ENCODE results near the gene TBC1D7. TPM values are rescaled to one million over a fixed set of nuclear protein-coding genes. Genes with fewer than 3 reads are reported as not detected.
A peak's percentile ranks its signal among the peaks of the same experiment; 100 is the strongest.

Gene TBC1D7
- 44.9 to 47.6 TPM (median 45.3 TPM) in 3 replicates for total RNA-seq (2021)
- percentile 86 among the genes with signal in this experiment for Bru-seq, nascent RNA
- long read RNA-seq, experiment 1, transcript TBC1D7-204 (8 exons, 1,276 nt) = minor isoform, 19 of 191 reads
- long read RNA-seq, experiment 1, transcript TBC1D7-202 (8 exons, 1,116 nt) = major isoform, 37 of 191 reads
- long read RNA-seq, experiment 1, transcript TBC1D7-205 (7 exons, 1,084 nt) = minor isoform, 5 of 191 reads
- long read RNA-seq, experiment 1, partial matches to known transcripts = 30 of 191 reads
- long read RNA-seq, experiment 1, other reads (novel, unspliced or antisense) = 99 of 191 reads
- long read RNA-seq, experiment 2, partial matches to known transcripts = 19 of 62 reads
- long read RNA-seq, experiment 2, other reads (novel, unspliced or antisense) = 42 of 62 reads
- long read RNA-seq, experiment 3, transcript TBC1D7-204 (8 exons, 1,276 nt) = minor isoform, 8 of 120 reads
- long read RNA-seq, experiment 3, transcript TBC1D7-202 (8 exons, 1,116 nt) = major isoform, 24 of 120 reads
- long read RNA-seq, experiment 3, partial matches to known transcripts = 12 of 120 reads
- long read RNA-seq, experiment 3, other reads (novel, unspliced or antisense) = 74 of 120 reads

GRCh38 chr6:13328076-13328874 lies at the start of gene TBC1D7:
Gene TBC1D7 (minus strand): TSS chr6:13328537. CDS start chr6:13326898, 1,639 bp downstream.
- CTCF ChIA-PET = interaction anchor here (0.7 to 2.5 kb wide), 11 partner anchors 40 to 296 kb away, joined by 3 to 20 read pairs (median 4); partner anchors contain the start of genes GFOD1, NOL7 and SIRT5
- POLR2A ChIA-PET = interaction anchor here (0.6 to 2.1 kb wide), 7 partner anchors 26 to 287 kb away, joined by 3 to 12 read pairs (median 3); partner anchors contain the start of gene NOL7
- Mint-ChIP-seq H3K9me3 (no peaks in the 10 kb centered on the region), H3K27me3 (ENCODE audit: low read depth) (no peaks in the 10 kb centered on the region), H3K36me3 (peaks cover 26% of the 10 kb centered on the region), H3K4me3 (peak within 1 kb of the TSS; percentile 89), H3K4me1 (peaks cover 22% of the 10 kb centered on the region), H3K27ac (peak within 1 kb of the TSS; percentile 94)
- peak; percentile 88 for ATAC-seq
- peak; percentile 93 for DNase-seq (ENCODE audit: low spot score)
- TF ChIP-seq ZNF219 (CRISPR knock-in tag; IDR thresholded peaks at IDR 0.05; ENCODE audit: borderline replicate concordance) = no peak
- no peak for TF ChIP-seq OVOL2 (CRISPR knock-in tag; IDR thresholded peaks at IDR 0.05; ENCODE audit: borderline replicate concordance)
- no peak for TF ChIP-seq ZNF512 (CRISPR knock-in tag; IDR thresholded peaks at IDR 0.05; ENCODE audit: borderline replicate concordance)
- no peak for TF ChIP-seq TCF7 (CRISPR knock-in tag; IDR thresholded peaks at IDR 0.05; ENCODE audit: low read depth)
- no peak for TF ChIP-seq CREB1 (CRISPR knock-in tag; IDR thresholded peaks at IDR 0.05)
- TF ChIP-seq ZBTB43 (CRISPR knock-in tag; IDR thresholded peaks at IDR 0.05) = peak; percentile 59; the same call in 1 of the 2 replicates
- no peak for TF ChIP-seq ELF4 (CRISPR knock-in tag; IDR thresholded peaks at IDR 0.05; ENCODE audit: low read depth)
- TF ChIP-seq, protein P1, sequence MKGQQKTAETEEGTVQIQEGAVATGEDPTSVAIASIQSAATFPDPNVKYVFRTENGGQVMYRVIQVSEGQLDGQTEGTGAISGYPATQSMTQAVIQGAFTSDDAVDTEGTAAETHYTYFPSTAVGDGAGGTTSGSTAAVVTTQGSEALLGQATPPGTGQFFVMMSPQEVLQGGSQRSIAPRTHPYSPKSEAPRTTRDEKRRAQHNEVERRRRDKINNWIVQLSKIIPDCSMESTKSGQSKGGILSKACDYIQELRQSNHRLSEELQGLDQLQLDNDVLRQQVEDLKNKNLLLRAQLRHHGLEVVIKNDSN (CRISPR knock-in tag; IDR thresholded peaks at IDR 0.05) = 0 out of 2 replicates have a peak, but pooled peaks have one; percentile 5
- peak; percentile 75; the same call in 1 of the 2 replicates for TF ChIP-seq SP1 (CRISPR knock-in tag; conservative IDR thresholded peaks at IDR 0.05)
- TF ChIP-seq NFE2L1 (CRISPR knock-in tag; IDR thresholded peaks at IDR 0.05) = 0 out of 2 replicates have a peak, but pooled peaks have one; percentile 28
- no peak for TF ChIP-seq ZNF121 (CRISPR knock-in tag; IDR thresholded peaks at IDR 0.05)
- TF ChIP-seq FOXP1 (CRISPR knock-in tag; IDR thresholded peaks at IDR 0.05; ENCODE audit: borderline replicate concordance) = peak; percentile 55; the same call in 1 of the 2 replicates
- TF ChIP-seq NFYB (CRISPR knock-in tag; conservative IDR thresholded peaks at IDR 0.05; ENCODE audit: low read depth) = no peak; the same call in 1 of the 2 replicates
- TF ChIP-seq ZNF416 (CRISPR knock-in tag; IDR thresholded peaks at IDR 0.05) = no peak
- TF ChIP-seq, protein P2, sequence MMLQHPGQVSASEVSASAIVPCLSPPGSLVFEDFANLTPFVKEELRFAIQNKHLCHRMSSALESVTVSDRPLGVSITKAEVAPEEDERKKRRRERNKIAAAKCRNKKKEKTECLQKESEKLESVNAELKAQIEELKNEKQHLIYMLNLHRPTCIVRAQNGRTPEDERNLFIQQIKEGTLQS (CRISPR knock-in tag; conservative IDR thresholded peaks at IDR 0.05) = no peak
- TF ChIP-seq RORB (CRISPR knock-in tag; IDR thresholded peaks at IDR 0.05) = no peak
- TF ChIP-seq, protein P3, sequence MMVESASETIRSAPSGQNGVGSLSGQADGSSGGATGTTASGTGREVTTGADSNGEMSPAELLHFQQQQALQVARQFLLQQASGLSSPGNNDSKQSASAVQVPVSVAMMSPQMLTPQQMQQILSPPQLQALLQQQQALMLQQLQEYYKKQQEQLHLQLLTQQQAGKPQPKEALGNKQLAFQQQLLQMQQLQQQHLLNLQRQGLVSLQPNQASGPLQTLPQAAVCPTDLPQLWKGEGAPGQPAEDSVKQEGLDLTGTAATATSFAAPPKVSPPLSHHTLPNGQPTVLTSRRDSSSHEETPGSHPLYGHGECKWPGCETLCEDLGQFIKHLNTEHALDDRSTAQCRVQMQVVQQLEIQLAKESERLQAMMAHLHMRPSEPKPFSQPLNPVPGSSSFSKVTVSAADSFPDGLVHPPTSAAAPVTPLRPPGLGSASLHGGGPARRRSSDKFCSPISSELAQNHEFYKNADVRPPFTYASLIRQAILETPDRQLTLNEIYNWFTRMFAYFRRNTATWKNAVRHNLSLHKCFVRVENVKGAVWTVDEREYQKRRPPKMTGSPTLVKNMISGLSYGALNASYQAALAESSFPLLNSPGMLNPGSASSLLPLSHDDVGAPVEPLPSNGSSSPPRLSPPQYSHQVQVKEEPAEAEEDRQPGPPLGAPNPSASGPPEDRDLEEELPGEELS (CRISPR knock-in tag; IDR thresholded peaks at IDR 0.05) = peak; percentile 12; the same call in 1 of the 2 replicates
- peak; percentile 23; the same call in 1 of the 2 replicates for TF ChIP-seq TEAD1 (CRISPR knock-in tag; IDR thresholded peaks at IDR 0.05)
- TF ChIP-seq ZNF317 (CRISPR knock-in tag; IDR thresholded peaks at IDR 0.05; ENCODE audit: borderline replicate concordance, low read depth) = no peak
- no peak for TF ChIP-seq ZMAT4 (CRISPR knock-in tag; IDR thresholded peaks at IDR 0.05)
- TF ChIP-seq ZNF396 (CRISPR knock-in tag; IDR thresholded peaks at IDR 0.05; ENCODE audit: borderline replicate concordance) = no peak
- no peak for TF ChIP-seq HMGA2 (CRISPR knock-in tag; IDR thresholded peaks at IDR 0.05)
- TF ChIP-seq SOX15 (CRISPR knock-in tag; IDR thresholded peaks at IDR 0.05) = no peak
- no peak for TF ChIP-seq TEAD4 (CRISPR knock-in tag; IDR thresholded peaks at IDR 0.05)
- TF ChIP-seq KAT7 (CRISPR knock-in tag; IDR thresholded peaks at IDR 0.05; ENCODE audit: borderline replicate concordance) = no peak
- no peak for TF ChIP-seq MYBL2 (CRISPR knock-in tag; IDR thresholded peaks at IDR 0.05)
- no peak for TF ChIP-seq ZNF423 (CRISPR knock-in tag; IDR thresholded peaks at IDR 0.05)

All from WTC11 (cell line).